Measurements from ENCODE around the gene SRPRB. TPM values are rescaled to one million over a fixed set of nuclear protein-coding genes. Genes with fewer than 3 reads are reported as not detected.

The SRPRB gene
- total RNA-seq, 1 donor from 2014 or later, result 49.8 TPM

GRCh38 chr3:133840767-133841166 is 35.2 kb downstream of the SRPRB start:
- DNase-seq (ENCODE audit: low read depth in 2 of 2), result no peak

- DNase-seq (ENCODE audit: low read depth in 2 of 2), result no peak
These were observed 35.6 kb downstream of the SRPRB start for GRCh38 chr3:133841196-133841595.

- no peak for DNase-seq (ENCODE audit: low read depth in 2 of 2)
These were observed 36.5 kb downstream of the SRPRB start for GRCh38 chr3:133842158-133842557.

GRCh38 chr3:133843634-133844033 is 38.0 kb downstream of the SRPRB start:
- no peak for DNase-seq (ENCODE audit: low read depth in 2 of 2)

GRCh38 chr3:133845127-133845526 is 39.5 kb downstream of the SRPRB start:
- no peak for DNase-seq (ENCODE audit: low read depth in 2 of 2)

- DNase-seq (ENCODE audit: low read depth in 2 of 2), result no peak
These were observed 43.7 kb downstream of the SRPRB start for GRCh38 chr3:133849346-133849745.

GRCh38 chr3:133850034-133850433 is 44.4 kb downstream of the SRPRB start:
- no peak for DNase-seq (ENCODE audit: low read depth in 2 of 2)

- DNase-seq (ENCODE audit: low read depth in 2 of 2), result no peak
These were observed 45.8 kb downstream of the SRPRB start for GRCh38 chr3:133851266-133851906.

- DNase-seq (ENCODE audit: low read depth in 2 of 2), result no peak
These were observed 46.3 kb downstream of the SRPRB start for GRCh38 chr3:133851931-133852330.

- no peak for DNase-seq (ENCODE audit: low read depth in 2 of 2)
These were observed 47.7 kb downstream of the SRPRB start for GRCh38 chr3:133853063-133853924.

- no peak for DNase-seq (ENCODE audit: low read depth in 2 of 2)
These were observed 48.3 kb downstream of the SRPRB start for GRCh38 chr3:133853925-133854227.

GRCh38 chr3:133854264-133855001 is 48.8 kb downstream of the SRPRB start:
- DNase-seq (ENCODE audit: low read depth in 2 of 2), result no peak

GRCh38 chr3:133855002-133855370 is 49.4 kb downstream of the SRPRB start:
- DNase-seq (ENCODE audit: low read depth in 2 of 2), result no peak

GRCh38 chr3:133855772-133856171 is 50.2 kb downstream of the SRPRB start:
- DNase-seq (ENCODE audit: low read depth in 2 of 2), result no peak

- DNase-seq (ENCODE audit: low read depth in 2 of 2), result no peak
These were observed 50.7 kb downstream of the SRPRB start for GRCh38 chr3:133856316-133856715.

- DNase-seq (ENCODE audit: low read depth in 2 of 2), result no peak
These were observed 52.2 kb downstream of the SRPRB start for GRCh38 chr3:133857767-133858166.

- no peak for DNase-seq (ENCODE audit: low read depth in 2 of 2)
These were observed 54.0 kb downstream of the SRPRB start for GRCh38 chr3:133859381-133860234.

- DNase-seq (ENCODE audit: low read depth in 2 of 2), result no peak
These were observed 54.9 kb downstream of the SRPRB start for GRCh38 chr3:133860519-133860918.

GRCh38 chr3:133862161-133862560 is 56.5 kb downstream of the SRPRB start:
- DNase-seq (ENCODE audit: low read depth in 2 of 2), result no peak

GRCh38 chr3:133863911-133864310 is 58.3 kb downstream of the SRPRB start:
- DNase-seq (ENCODE audit: low read depth in 2 of 2), result no peak

GRCh38 chr3:133864616-133865015 is 59.0 kb downstream of the SRPRB start:
- no peak for DNase-seq (ENCODE audit: low read depth in 2 of 2)
